UCSD-AML1 (cell line): ENCODE data around the gene PDE4D.
"Not testable (repeated sequence)": the region's sequence is repeated elsewhere in the genome, so short reads cannot be mapped to it uniquely, and the experiment has no call there.

Experiments
- DNase-seq: peaks from one replicate; lab custom pipeline; 2025; ENCODE audit not compliant: unreplicated experiment; lab: John Stamatoyannopoulos, UW

PDE4D gene

GRCh38 chr5:59587489-59588337 is 305.8 kb downstream of the PDE4D start:
- no peak for DNase-seq

GRCh38 chr5:59586841-59587240 is 306.7 kb downstream of the PDE4D start:
- no peak for DNase-seq

- DNase-seq: no peak
Observed at GRCh38 chr5:59584858-59585846, 308.4 kb downstream of the PDE4D start.

- no peak for DNase-seq
Observed at GRCh38 chr5:59583810-59584562, 309.5 kb downstream of the PDE4D start.

- no peak for DNase-seq
Observed at GRCh38 chr5:59583151-59583809, 310.2 kb downstream of the PDE4D start.

GRCh38 chr5:59582746-59583145 is 310.8 kb downstream of the PDE4D start:
- no peak for DNase-seq

GRCh38 chr5:59579824-59580167 is 313.7 kb downstream of the PDE4D start:
- DNase-seq: no peak

- no peak for DNase-seq
Observed at GRCh38 chr5:59579101-59579823, 314.3 kb downstream of the PDE4D start.

GRCh38 chr5:59577485-59577884 is 316.0 kb downstream of the PDE4D start:
- no peak for DNase-seq

- DNase-seq: no peak
Observed at GRCh38 chr5:59575648-59576445, 317.7 kb downstream of the PDE4D start.

GRCh38 chr5:59573509-59573908 is 320.0 kb downstream of the PDE4D start:
- DNase-seq: not testable (repeated sequence)

- DNase-seq: no peak
Observed at GRCh38 chr5:59571067-59571466, 322.5 kb downstream of the PDE4D start.

GRCh38 chr5:59569608-59570334 is 323.8 kb downstream of the PDE4D start:
- peak; percentile 10 for DNase-seq

- DNase-seq: no peak
Observed at GRCh38 chr5:59569158-59569557, 324.4 kb downstream of the PDE4D start.

- DNase-seq: no peak
Observed at GRCh38 chr5:59568161-59568560, 325.4 kb downstream of the PDE4D start.

- peak; percentile 14 for DNase-seq
Observed at GRCh38 chr5:59565551-59565950, 328.0 kb downstream of the PDE4D start.

- DNase-seq: no peak
Observed at GRCh38 chr5:59564895-59565294, 328.6 kb downstream of the PDE4D start.

- DNase-seq: no peak
Observed at GRCh38 chr5:59562756-59563389, 330.7 kb downstream of the PDE4D start.
